Lower leg skin (tissue), 4 donors: ENCODE measurements around the gene TINAGL1. TPM values are rescaled to one million over a fixed set of nuclear protein-coding genes. Genes with fewer than 3 reads are reported as not detected.

Source experiments
- DNase-seq, 2 donors: peaks; one replicate each; pipeline ENCODE4 v3.0.0-alpha.2; 2019; ENCODE audit warnings: low spot score in 2 of 2
- H3K4me3 ChIP-seq: fragments of 200-600 bp; sonication (generic); 2 replicates; pipeline ENCODE4 v1.5.1; 2017; ENCODE audit warnings: mild to moderate bottlenecking, low read depth; ENCODE audit not compliant: poor library complexity, severe bottlenecking
- POLR2A ChIP-seq, 2 donors: fragments of 450-650 bp; IDR thresholded peaks; one replicate each; pipeline ENCODE4 v1.6.1; 2016 to 2017; ENCODE audit warnings: antibody characterized with exemption in 2 of 2, mild to moderate bottlenecking in 1 of 2, moderate library complexity in 1 of 2
- WGBS, 2 donors: methylation state at CpG; one replicate each; pipeline ENCODE4 v1.1.5; 2018; 5-methylcytosine and 5-hydroxymethylcytosine counted together
- intact Hi-C: fragments of 100-400 bp; cut with DNase I; formaldehyde crosslinking; loops from one replicate; pipeline ENCODE4 v1.15.0; 2023; ENCODE audit warnings: low total_unique reads
- total RNA-seq, 4 donors: library from RNA; depleted of rRNA; stranded (reverse); fragments of >200 nt; gene quantifications; one replicate each; pipeline ENCODE4 v1.1.0, GENCODE V29; 2016
- TF ChIP-seq, protein P1 (sequence below), 3 donors: fragments of 450-650 bp; IDR thresholded peaks; one replicate each; pipeline ENCODE4 v1.5.1; 2016; ENCODE audit warnings: antibody characterized with exemption in 3 of 3, mild to moderate bottlenecking in 3 of 3, moderate library complexity in 2 of 3

The TINAGL1 gene
- total RNA-seq, 4 donors from 2014 or later, result 39.1 to 107 (median 69.2) TPM

DNA sequence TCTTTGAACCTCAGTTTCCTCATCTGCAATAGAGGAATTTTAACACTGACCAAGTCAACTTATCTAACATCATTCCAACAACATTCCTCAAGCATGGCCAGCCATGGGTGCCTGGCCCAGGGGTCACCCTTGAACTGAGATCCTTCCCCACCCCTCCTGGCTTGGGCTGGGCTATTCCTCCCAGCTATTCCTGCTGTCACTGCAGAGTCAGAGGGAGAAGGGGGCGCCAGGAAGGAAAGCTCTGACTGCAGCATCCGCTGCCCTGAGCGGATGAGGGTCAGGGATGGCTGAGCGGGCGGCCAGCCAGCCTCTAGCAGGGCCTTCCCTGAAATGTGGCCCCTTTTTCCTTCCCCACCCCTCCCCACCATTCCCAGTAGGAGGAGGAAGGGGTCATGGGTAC is 3.1 kb downstream of the TINAGL1 start:
- intact Hi-C loops, result loop anchor here (10.0 kb wide), 1 partner anchor 205 kb away; no protein-coding TSS in a partner anchor
- no peak overlapping the region for H3K4me3 ChIP-seq
- TF ChIP-seq, protein P1, sequence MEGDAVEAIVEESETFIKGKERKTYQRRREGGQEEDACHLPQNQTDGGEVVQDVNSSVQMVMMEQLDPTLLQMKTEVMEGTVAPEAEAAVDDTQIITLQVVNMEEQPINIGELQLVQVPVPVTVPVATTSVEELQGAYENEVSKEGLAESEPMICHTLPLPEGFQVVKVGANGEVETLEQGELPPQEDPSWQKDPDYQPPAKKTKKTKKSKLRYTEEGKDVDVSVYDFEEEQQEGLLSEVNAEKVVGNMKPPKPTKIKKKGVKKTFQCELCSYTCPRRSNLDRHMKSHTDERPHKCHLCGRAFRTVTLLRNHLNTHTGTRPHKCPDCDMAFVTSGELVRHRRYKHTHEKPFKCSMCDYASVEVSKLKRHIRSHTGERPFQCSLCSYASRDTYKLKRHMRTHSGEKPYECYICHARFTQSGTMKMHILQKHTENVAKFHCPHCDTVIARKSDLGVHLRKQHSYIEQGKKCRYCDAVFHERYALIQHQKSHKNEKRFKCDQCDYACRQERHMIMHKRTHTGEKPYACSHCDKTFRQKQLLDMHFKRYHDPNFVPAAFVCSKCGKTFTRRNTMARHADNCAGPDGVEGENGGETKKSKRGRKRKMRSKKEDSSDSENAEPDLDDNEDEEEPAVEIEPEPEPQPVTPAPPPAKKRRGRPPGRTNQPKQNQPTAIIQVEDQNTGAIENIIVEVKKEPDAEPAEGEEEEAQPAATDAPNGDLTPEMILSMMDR (IDR thresholded peaks at IDR 0.05), result no peak
- no peak for TF ChIP-seq POLR2A (IDR thresholded peaks at IDR 0.05)
- no peak for DNase-seq
- WGBS, 2 donors, result 75 to 82% methylated on average over 5 of the region's 5 CpGs

DNA sequence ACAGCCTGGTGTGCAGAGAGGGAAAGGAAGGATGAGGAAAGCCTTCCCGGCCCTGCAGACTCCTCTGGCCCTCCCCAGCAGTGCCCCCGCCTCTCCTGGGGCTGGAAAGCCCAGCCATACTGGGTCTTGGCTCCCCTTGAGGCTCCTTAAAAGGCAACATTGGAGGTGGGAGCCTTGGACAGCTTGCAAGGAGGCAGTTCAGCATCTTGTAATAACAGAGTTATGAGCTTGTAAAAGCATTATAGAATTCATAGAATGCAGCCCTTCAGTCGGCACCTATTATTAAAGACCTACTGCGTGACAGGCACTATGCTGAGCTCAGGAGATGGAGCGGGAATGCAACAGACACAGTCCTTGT is 4.2 kb downstream of the TINAGL1 start:
- no peak overlapping the region for H3K4me3 ChIP-seq
- no peak for DNase-seq
- no peak for TF ChIP-seq POLR2A (IDR thresholded peaks at IDR 0.05)
- TF ChIP-seq, protein P1 (IDR thresholded peaks at IDR 0.05), result no peak
- intact Hi-C loops, result no loop called here
- 62% methylated on average over 5 of the region's 5 CpGs for WGBS, 2 donors

DNA sequence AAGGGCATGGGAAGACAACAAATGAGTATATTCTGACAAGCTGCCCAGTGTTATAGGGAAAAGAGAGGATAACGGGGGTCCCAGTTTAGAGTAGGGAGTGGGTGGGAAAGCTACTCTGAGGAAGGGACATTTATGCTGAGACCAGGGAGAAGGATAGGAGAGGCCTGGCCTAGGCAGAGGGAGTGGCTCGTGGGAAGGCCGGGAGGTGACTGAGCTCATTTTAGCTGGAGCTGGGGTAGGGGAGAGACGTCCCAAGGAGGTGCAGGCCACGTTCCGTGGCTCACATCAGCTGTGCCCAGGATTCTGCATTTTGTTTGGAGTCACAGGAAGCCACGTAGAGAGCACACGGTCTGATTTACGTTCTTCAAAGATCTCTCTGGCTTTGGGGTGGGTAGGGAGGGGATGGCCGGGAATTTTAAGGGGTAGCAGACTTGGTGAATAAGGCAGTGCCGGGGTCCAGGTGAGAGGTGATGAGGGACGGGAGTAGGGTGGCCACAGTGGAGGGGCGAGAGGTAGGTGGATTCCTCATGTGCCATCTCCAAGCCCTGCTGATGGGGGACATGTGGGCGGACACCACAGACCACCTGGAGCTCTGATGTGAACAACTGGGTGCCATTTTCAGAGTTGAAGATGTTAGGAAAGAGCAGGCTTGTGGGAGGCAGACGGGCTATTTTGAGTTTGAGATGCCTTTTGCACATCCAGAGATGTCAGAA is 4.7 kb downstream of the TINAGL1 start:
- intact Hi-C loops, result no loop called here
- no peak for DNase-seq
- TF ChIP-seq, protein P1 (IDR thresholded peaks at IDR 0.05), result no peak
- no peak for TF ChIP-seq POLR2A (IDR thresholded peaks at IDR 0.05)
- 77 to 88% methylated on average over 15 of the region's 15 CpGs for WGBS, 2 donors
- H3K4me3 ChIP-seq, result no peak overlapping the region

DNA sequence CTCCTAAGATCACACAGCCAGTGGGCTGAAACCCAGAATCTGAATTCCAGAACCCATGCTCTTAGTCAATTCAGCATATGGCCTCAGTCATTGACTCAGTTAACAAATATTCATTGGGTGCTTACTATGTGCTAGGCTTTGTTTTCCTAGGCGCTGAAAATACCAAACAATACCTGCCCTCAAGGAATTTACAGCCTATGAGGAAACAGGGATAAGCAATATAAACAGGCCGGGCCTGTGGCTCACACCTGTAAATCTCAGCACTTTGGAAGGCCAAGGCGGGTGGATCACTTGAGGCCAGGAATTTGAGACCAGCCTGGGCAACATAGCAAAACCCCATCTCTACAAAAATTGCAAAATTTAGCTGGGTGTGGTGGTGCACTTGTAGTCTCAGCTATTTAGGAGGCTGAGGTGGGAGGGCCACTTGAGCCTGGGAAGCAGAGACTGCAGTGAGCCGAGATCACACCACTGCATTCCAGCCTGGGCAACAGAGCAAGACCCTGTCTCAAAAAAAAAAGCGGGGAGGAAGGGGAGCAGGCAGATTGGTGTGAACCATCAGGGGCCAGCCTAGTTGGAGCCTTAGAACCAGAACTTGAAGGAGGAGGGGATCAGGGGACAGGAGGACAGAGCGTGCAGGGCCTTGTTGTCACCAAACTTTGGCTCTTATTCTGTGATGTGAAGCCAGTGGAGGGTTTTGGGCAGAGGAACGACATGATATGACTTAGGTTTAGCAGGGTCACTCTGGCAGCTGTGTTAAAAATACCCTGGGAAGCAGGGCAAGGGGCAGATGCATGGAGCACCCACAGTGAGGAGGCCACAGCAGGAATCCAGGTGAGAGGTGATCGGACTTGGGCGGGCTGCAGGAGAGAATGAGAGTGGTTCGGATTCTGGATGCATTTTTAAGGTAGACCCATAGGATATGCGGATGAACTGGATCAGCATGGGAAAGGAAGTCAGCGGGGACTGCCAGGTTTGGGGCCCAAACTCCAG is 5.8 kb downstream of the TINAGL1 start:
- 78 to 81% methylated on average over 12 of the region's 12 CpGs for WGBS, 2 donors
- intact Hi-C loops, result no loop called here
- TF ChIP-seq POLR2A (IDR thresholded peaks at IDR 0.05), result no peak
- TF ChIP-seq, protein P1 (IDR thresholded peaks at IDR 0.05), result no peak
- H3K4me3 ChIP-seq, result no peak overlapping the region
- DNase-seq, result no peak

DNA sequence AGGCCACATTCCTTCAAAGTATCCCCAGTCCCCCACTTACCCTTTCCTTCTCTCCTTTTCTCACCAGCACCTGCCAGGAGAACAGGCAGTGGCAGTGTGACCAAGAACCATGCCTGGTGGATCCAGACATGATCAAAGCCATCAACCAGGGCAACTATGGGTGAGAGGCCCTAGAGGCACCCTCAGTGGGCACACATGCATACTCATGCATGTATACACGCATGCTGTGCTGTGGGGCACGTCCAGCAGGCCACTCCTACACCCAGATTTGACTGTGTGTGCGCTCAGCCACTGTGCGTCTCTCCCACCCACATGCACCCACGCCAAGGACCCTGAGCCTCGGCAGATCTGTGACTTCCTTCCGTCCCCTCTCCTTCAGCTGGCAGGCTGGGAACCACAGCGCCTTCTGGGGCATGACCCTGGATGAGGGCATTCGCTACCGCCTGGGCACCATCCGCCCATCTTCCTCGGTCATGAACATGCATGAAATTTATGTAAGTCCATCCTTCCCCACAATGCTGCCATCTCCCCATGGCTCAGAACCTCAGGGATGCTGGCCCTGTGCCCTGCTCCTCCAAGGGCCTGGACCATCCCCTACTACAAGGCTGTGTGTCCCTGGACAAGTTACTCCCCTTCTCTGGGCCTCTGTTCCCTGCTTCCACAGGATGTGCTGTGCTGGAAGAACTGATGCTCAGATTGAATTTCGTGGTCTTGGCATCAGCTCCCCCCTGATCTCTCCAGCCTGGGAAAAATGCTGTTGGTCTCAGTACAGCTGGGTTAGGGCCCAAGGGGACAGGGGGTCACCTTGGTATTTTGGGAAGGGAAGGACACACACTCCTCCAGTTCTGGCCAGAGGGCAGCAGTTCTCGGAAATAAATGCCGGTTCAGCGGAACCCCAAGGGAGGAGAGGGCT is 7.0 kb downstream of the TINAGL1 start:
- intact Hi-C loops, result no loop called here
- TF ChIP-seq, protein P1 (IDR thresholded peaks at IDR 0.05), result no peak
- TF ChIP-seq POLR2A (IDR thresholded peaks at IDR 0.05), result no peak
- DNase-seq, result peak in 1 of 2 donors; percentile 82
- WGBS, 2 donors, result 83 to 84% methylated on average over 16 of the region's 16 CpGs
- no peak overlapping the region for H3K4me3 ChIP-seq
